Measurements from ENCODE around the gene FZD7. TPM values are rescaled to one million over a fixed set of nuclear protein-coding genes. Genes with fewer than 3 reads are reported as not detected.

The FZD7 gene
- total RNA-seq, 2 experiments from 2014 or later = 0.65 to 0.70 TPM

DNA sequence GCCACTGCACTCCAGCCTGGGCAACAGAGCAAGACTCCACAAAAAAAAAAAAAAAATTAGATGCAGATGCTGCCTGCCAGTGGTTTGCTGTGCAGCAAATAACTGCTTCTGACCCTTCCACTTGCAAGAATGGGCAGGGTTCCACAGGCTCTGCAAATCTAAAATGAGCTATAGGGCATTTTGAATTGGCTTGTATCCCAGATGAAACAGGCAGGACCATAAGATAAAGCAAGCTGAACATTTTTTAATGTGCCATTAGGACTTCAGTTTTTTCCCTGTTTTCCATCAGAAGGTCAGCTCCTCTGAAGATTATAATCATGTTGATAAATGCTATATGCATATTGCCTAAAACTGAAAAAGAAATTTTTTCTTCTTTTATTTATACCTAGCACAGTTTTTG lies 15.7 kb upstream of the FZD7 start:
- CTCF ChIA-PET = interaction anchor here (0.6 to 1.4 kb wide), 5 partner anchors 9 to 497 kb away, joined by 3 read pairs; no protein-coding TSS in a partner anchor
- TF ChIP-seq, protein P1, sequence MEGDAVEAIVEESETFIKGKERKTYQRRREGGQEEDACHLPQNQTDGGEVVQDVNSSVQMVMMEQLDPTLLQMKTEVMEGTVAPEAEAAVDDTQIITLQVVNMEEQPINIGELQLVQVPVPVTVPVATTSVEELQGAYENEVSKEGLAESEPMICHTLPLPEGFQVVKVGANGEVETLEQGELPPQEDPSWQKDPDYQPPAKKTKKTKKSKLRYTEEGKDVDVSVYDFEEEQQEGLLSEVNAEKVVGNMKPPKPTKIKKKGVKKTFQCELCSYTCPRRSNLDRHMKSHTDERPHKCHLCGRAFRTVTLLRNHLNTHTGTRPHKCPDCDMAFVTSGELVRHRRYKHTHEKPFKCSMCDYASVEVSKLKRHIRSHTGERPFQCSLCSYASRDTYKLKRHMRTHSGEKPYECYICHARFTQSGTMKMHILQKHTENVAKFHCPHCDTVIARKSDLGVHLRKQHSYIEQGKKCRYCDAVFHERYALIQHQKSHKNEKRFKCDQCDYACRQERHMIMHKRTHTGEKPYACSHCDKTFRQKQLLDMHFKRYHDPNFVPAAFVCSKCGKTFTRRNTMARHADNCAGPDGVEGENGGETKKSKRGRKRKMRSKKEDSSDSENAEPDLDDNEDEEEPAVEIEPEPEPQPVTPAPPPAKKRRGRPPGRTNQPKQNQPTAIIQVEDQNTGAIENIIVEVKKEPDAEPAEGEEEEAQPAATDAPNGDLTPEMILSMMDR (IDR thresholded peaks at IDR 0.05) = no peak
- Mint-ChIP-seq H3K27ac (no peak overlapping the region), H3K36me3 (ENCODE audit: low read depth) (no peaks in the 10 kb centered on the region), H3K27me3 (peaks cover 5% of the 10 kb centered on the region), H3K4me1 (ENCODE audit: low read depth) (no peaks in the 10 kb centered on the region), H3K9me3 (no peaks in the 10 kb centered on the region), H3K4me3 (no peak overlapping the region)
- intact Hi-C loops (cut with micrococcal nuclease) = no loop called here
- ATAC-seq = no peak
- DNase-seq = no peak
- POLR2A ChIA-PET = interaction anchor here (0.5 kb wide), 1 partner anchor 160 kb away, joined by 3 read pairs; no protein-coding TSS in a partner anchor

- TF ChIP-seq, protein P1 (IDR thresholded peaks at IDR 0.05) = no peak
- DNase-seq (no peak), ATAC-seq (no peak)
- ChIA-PET POLR2A (interaction anchor here (1.0 kb wide), 1 partner anchor 12 kb away, joined by 3 read pairs; no protein-coding TSS in a partner anchor), CTCF (interaction anchor here (0.9 to 1.4 kb wide), 4 partner anchors 8 to 159 kb away, joined by 3 to 4 read pairs (median 3); no protein-coding TSS in a partner anchor)
- Mint-ChIP-seq H3K36me3 (ENCODE audit: low read depth) (no peaks in the 10 kb centered on the region), H3K4me1 (ENCODE audit: low read depth) (no peaks in the 10 kb centered on the region), H3K27ac (no peak overlapping the region), H3K4me3 (no peak overlapping the region), H3K9me3 (no peaks in the 10 kb centered on the region), H3K27me3 (peaks cover 4% of the 10 kb centered on the region)
- intact Hi-C loops (cut with micrococcal nuclease) = no loop called here
These were observed 14.7 kb upstream of the FZD7 start for GRCh38 chr2:202018950-202019349.

DNA sequence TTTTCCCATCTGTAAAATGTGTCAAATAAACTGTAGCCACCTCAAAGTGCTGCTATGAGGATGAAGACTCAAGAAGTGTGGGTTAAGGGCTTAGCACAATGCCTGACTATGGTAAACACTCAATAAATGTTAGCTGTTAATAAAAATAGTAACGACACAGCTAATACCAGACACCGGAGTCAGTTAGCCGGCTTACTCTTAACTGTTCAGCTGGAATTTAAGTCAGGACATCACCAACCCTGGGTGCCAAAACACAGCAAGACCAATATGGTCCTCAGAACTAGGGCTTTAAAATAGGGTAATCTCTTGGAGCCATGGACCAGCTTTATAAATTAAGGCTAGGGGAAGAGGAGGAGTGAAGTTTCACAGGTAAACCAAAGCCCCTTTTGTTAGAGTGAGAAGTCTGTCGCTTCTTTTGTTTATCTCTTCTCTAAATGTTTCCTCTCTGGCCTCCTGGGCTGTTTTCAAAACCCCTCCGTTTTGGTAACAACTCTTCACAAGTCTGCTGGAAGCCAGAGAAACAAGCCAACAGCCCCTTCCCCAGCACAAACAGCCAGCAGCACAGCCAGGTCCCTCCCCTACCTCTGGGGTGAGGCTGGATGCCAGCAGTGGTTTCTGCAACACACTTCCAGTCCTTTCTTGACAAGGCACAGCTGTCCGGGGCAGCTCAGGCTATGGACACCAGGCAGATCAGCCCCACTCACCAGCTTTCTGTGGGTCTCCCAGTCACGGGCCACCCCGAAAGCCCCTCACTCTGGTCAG lies 13.8 kb upstream of the FZD7 start:
- DNase-seq (no peak), ATAC-seq (no peak)
- ChIA-PET CTCF (no interaction called here), POLR2A (interaction anchor here (0.8 kb wide), 1 partner anchor 49 kb away, joined by 4 read pairs; no protein-coding TSS in a partner anchor)
- Mint-ChIP-seq H3K27me3 (peaks cover 2% of the 10 kb centered on the region), H3K9me3 (no peaks in the 10 kb centered on the region), H3K36me3 (ENCODE audit: low read depth) (no peaks in the 10 kb centered on the region), H3K27ac (no peak overlapping the region), H3K4me3 (no peak overlapping the region), H3K4me1 (ENCODE audit: low read depth) (no peaks in the 10 kb centered on the region)
- TF ChIP-seq, protein P1 (IDR thresholded peaks at IDR 0.05) = no peak
- intact Hi-C loops (cut with micrococcal nuclease) = no loop called here

- ChIA-PET CTCF (no interaction called here), POLR2A (no interaction called here)
- H3K36me3 Mint-ChIP-seq (ENCODE audit: low read depth) = no peaks in the 10 kb centered on the region
- TF ChIP-seq, protein P1 (IDR thresholded peaks at IDR 0.05) = no peak
- no peak for DNase-seq
- ATAC-seq = no peak
- H3K4me1 Mint-ChIP-seq (ENCODE audit: low read depth) = no peaks in the 10 kb centered on the region
- intact Hi-C loops (cut with micrococcal nuclease) = no loop called here
- no peak overlapping the region for H3K27ac Mint-ChIP-seq
- H3K9me3 Mint-ChIP-seq = no peaks in the 10 kb centered on the region
- peaks cover 4% of the 10 kb centered on the region for H3K27me3 Mint-ChIP-seq
- no peak overlapping the region for H3K4me3 Mint-ChIP-seq
These were observed 10.9 kb upstream of the FZD7 start for GRCh38 chr2:202022755-202023154.

- POLR2A ChIA-PET = interaction anchor here (0.5 kb wide), 1 partner anchor 74 kb away, joined by 3 read pairs; no protein-coding TSS in a partner anchor
- intact Hi-C loops (cut with micrococcal nuclease) = no loop called here
These were observed 10.3 kb upstream of the FZD7 start for GRCh38 chr2:202023198-202023903.

More at GRCh38 chr2:202023198-202023903, 10.3 kb upstream of the FZD7 start:
- Mint-ChIP-seq H3K27ac (no peak overlapping the region), H3K4me3 (no peak overlapping the region), H3K9me3 (no peaks in the 10 kb centered on the region), H3K4me1 (ENCODE audit: low read depth) (no peaks in the 10 kb centered on the region), H3K36me3 (ENCODE audit: low read depth) (no peaks in the 10 kb centered on the region), H3K27me3 (peaks cover 4% of the 10 kb centered on the region)
- DNase-seq (no peak), ATAC-seq (no peak)
- TF ChIP-seq, protein P1 (IDR thresholded peaks at IDR 0.05) = no peak
- CTCF ChIA-PET = no interaction called here

Measured in activated CD8-positive, alpha-beta T cell treated with anti-CD3 and anti-CD28 coated beads for 36 hours (primary cell).